KG1 (cell line): ENCODE data around the gene MSMO1.
"Not testable (repeated sequence)": the region's sequence is repeated elsewhere in the genome, so short reads cannot be mapped to it uniquely, and the experiment has no call there.

ENCODE experiments used
- DNase-seq: peaks from one replicate; lab custom pipeline; 2025; lab: John Stamatoyannopoulos, UW

Gene MSMO1

GRCh38 chr4:165324918-165325304 lies 2.6 kb upstream of the MSMO1 start:
- no peak for DNase-seq

- no peak for DNase-seq
These were observed 1.5 kb upstream of the MSMO1 start for GRCh38 chr4:165325732-165326512.

GRCh38 chr4:165326831-165327210 lies 648 bp upstream of the MSMO1 start:
- DNase-seq: no peak

GRCh38 chr4:165328101-165328425 lies 594 bp downstream of the MSMO1 start:
- DNase-seq: no peak

GRCh38 chr4:165328708-165329107 lies 1.2 kb downstream of the MSMO1 start:
- no peak for DNase-seq

- no peak for DNase-seq
These were observed 2.6 kb downstream of the MSMO1 start for GRCh38 chr4:165330071-165330470.

- DNase-seq: no peak
These were observed 3.2 kb downstream of the MSMO1 start for GRCh38 chr4:165330666-165331065.

- DNase-seq: no peak
These were observed 3.9 kb downstream of the MSMO1 start for GRCh38 chr4:165331359-165331758.

- DNase-seq: no peak
These were observed 4.4 kb downstream of the MSMO1 start for GRCh38 chr4:165331823-165332222.

GRCh38 chr4:165332502-165332901 lies 5.0 kb downstream of the MSMO1 start:
- DNase-seq: no peak

- no peak for DNase-seq
These were observed 7.8 kb downstream of the MSMO1 start for GRCh38 chr4:165335163-165335703.

- DNase-seq: no peak
These were observed 9.3 kb downstream of the MSMO1 start for GRCh38 chr4:165336743-165337142.

GRCh38 chr4:165342340-165342739 lies 14.9 kb downstream of the MSMO1 start:
- not testable (repeated sequence) for DNase-seq

- DNase-seq: no peak
These were observed 16.1 kb downstream of the MSMO1 start for GRCh38 chr4:165343353-165344191.

- DNase-seq: no peak
These were observed 18.4 kb downstream of the MSMO1 start for GRCh38 chr4:165345666-165346417.

GRCh38 chr4:165347647-165348569 lies 20.4 kb downstream of the MSMO1 start:
- no peak for DNase-seq

- DNase-seq: no peak
These were observed 24.1 kb downstream of the MSMO1 start for GRCh38 chr4:165351359-165352130.

- DNase-seq: no peak
These were observed 28.4 kb downstream of the MSMO1 start for GRCh38 chr4:165355900-165356300.

GRCh38 chr4:165359506-165359905 lies 32.0 kb downstream of the MSMO1 start:
- DNase-seq: no peak

GRCh38 chr4:165360041-165360695 lies 32.7 kb downstream of the MSMO1 start:
- DNase-seq: no peak
